ENCODE measurements around the gene PON3. TPM values are rescaled to one million over a fixed set of nuclear protein-coding genes. Genes with fewer than 3 reads are reported as not detected.

The PON3 gene
- total RNA-seq, 1 donor from 2014 or later, result not detected

DNA sequence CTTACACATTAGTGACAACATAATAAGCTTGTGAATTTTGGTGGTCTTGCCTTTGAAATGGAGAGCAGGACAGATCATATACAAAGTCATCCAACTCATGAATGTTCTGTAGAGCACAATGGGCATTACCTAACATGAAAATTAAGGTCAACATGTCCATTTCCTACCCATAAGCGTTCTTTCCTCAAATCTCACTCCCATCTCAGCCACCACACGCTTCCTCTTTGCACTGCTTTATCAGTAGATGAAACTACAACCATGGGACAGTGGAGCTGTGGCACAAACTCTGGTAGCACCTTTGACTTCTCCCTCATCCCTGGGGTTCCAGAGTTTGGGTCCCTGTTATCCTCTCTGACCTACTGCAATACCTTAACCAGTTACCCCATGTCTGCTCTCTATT, 36.4 kb upstream of the PON3 start:
- Mint-ChIP-seq H3K27ac (ENCODE audit: unreplicated experiment) (no peak overlapping the region), H3K36me3 (ENCODE audit: unreplicated experiment) (peaks cover 12% of the 10 kb centered on the region), H3K4me1 (ENCODE audit: unreplicated experiment) (peaks cover 44% of the 10 kb centered on the region), H3K27me3 (ENCODE audit: unreplicated experiment) (no peaks in the 10 kb centered on the region), H3K9me3 (ENCODE audit: unreplicated experiment) (no peaks in the 10 kb centered on the region), H3K4me3 (ENCODE audit: unreplicated experiment) (no peak overlapping the region)
- no peak for DNase-seq (ENCODE audit: extremely low spot score, unreplicated experiment)
- TF ChIP-seq, protein P1, sequence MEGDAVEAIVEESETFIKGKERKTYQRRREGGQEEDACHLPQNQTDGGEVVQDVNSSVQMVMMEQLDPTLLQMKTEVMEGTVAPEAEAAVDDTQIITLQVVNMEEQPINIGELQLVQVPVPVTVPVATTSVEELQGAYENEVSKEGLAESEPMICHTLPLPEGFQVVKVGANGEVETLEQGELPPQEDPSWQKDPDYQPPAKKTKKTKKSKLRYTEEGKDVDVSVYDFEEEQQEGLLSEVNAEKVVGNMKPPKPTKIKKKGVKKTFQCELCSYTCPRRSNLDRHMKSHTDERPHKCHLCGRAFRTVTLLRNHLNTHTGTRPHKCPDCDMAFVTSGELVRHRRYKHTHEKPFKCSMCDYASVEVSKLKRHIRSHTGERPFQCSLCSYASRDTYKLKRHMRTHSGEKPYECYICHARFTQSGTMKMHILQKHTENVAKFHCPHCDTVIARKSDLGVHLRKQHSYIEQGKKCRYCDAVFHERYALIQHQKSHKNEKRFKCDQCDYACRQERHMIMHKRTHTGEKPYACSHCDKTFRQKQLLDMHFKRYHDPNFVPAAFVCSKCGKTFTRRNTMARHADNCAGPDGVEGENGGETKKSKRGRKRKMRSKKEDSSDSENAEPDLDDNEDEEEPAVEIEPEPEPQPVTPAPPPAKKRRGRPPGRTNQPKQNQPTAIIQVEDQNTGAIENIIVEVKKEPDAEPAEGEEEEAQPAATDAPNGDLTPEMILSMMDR (IDR thresholded peaks at IDR 0.05), result no peak

DNA sequence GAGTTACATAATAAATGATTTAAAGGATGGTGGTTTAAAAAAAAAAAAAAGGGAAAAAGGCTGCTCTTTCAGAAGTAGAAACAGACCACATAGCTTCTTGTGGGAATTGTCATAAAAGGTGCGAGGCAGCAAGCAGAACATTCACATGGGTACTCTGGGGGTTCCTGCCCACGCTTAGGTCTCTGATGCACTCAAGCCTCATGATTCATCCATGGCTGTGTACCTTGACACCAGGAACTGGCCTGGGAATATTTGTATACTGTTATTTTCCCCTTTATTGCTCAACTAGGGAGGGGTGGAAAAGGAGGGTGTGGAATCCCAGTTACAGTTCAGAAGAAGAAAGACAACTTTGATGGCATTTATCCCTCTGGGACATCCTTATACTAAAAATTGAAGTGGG, 34.7 kb upstream of the PON3 start:
- Mint-ChIP-seq H3K4me1 (ENCODE audit: unreplicated experiment) (peaks cover 32% of the 10 kb centered on the region), H3K4me3 (ENCODE audit: unreplicated experiment) (no peak overlapping the region), H3K27me3 (ENCODE audit: unreplicated experiment) (no peaks in the 10 kb centered on the region), H3K36me3 (ENCODE audit: unreplicated experiment) (peaks cover 12% of the 10 kb centered on the region), H3K9me3 (ENCODE audit: unreplicated experiment) (no peaks in the 10 kb centered on the region), H3K27ac (ENCODE audit: unreplicated experiment) (no peak overlapping the region)
- TF ChIP-seq, protein P1 (IDR thresholded peaks at IDR 0.05), result no peak
- DNase-seq (ENCODE audit: extremely low spot score, unreplicated experiment), result no peak

DNA sequence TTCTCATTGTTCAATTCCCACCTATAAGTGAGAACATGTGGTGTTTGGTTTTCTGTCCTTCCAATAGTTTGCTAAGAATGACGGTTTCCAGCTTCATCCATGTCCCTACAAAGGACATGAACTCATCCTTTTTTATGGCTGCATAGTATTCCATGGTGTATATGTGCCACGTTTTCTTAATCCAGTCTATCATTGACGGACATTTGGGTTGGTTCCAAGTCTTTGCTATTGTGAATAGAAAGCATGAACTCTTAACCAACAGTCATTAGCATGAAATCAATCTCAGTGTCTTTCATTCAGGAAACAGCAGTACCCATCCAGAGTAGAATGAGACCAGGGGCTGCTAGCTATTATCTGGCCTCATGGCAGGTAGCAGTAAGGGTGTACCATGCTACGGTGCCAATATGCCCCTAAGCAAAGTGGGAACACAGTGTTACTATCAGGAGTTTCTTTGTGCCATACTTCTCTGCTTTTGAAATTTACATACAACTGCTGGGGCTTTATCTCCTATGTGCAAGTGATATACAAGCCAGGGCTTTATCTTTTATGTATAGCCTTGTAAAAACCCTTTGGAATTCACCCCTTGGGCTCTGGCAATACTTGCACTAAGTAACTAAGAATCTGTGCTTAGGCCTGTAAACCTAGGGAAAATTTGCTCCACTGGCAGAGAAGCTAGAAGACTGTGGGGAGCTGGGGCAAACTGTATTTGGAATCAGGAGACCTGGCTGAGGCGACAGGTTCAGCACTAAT, 33.2 kb upstream of the PON3 start:
- TF ChIP-seq, protein P1 (IDR thresholded peaks at IDR 0.05), result no peak
- H3K9me3 Mint-ChIP-seq (ENCODE audit: unreplicated experiment), result no peaks in the 10 kb centered on the region
- DNase-seq (ENCODE audit: extremely low spot score, unreplicated experiment), result no peak

DNA sequence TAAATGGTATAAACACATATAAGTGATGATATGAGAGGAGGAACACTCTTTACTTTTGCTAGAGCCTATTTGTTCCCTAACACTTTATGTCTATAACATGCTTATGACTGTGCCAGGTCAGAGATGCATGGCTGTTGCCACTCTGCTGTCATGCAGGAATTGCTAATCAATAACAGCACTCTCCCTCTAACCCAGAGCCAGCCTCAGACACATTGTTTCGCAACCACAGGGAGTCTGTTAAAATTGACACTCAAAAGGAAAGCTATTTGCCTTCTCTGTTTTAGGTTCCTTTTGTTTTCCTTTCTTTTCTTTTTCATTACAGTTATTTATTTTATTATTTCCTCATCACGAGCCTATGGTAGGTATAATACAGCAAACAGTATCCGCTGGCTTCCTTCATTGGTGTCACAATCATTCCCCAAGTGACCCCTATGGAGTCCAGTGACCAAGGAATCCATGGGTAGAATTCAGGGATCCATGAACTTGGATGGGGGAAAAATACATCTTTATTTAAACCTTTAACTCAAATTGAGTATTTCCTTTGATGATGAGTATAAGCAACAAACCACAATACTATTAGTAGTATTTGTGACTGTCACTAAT, 31.8 kb upstream of the PON3 start:
- Mint-ChIP-seq H3K27ac (ENCODE audit: unreplicated experiment) (no peak overlapping the region), H3K4me3 (ENCODE audit: unreplicated experiment) (no peak overlapping the region), H3K27me3 (ENCODE audit: unreplicated experiment) (no peaks in the 10 kb centered on the region), H3K9me3 (ENCODE audit: unreplicated experiment) (no peaks in the 10 kb centered on the region), H3K36me3 (ENCODE audit: unreplicated experiment) (peaks cover 25% of the 10 kb centered on the region), H3K4me1 (ENCODE audit: unreplicated experiment) (peaks cover 16% of the 10 kb centered on the region)
- DNase-seq (ENCODE audit: extremely low spot score, unreplicated experiment), result no peak
- TF ChIP-seq, protein P1 (IDR thresholded peaks at IDR 0.05), result no peak

More for the DNA sequence above, 33.2 kb upstream of the PON3 start:
- H3K4me3 Mint-ChIP-seq (ENCODE audit: unreplicated experiment), result no peak overlapping the region
- no peaks in the 10 kb centered on the region for H3K27me3 Mint-ChIP-seq (ENCODE audit: unreplicated experiment)
- H3K36me3 Mint-ChIP-seq (ENCODE audit: unreplicated experiment), result peaks cover 13% of the 10 kb centered on the region
- peaks cover 27% of the 10 kb centered on the region for H3K4me1 Mint-ChIP-seq (ENCODE audit: unreplicated experiment)
- H3K27ac Mint-ChIP-seq (ENCODE audit: unreplicated experiment), result no peak overlapping the region

DNA sequence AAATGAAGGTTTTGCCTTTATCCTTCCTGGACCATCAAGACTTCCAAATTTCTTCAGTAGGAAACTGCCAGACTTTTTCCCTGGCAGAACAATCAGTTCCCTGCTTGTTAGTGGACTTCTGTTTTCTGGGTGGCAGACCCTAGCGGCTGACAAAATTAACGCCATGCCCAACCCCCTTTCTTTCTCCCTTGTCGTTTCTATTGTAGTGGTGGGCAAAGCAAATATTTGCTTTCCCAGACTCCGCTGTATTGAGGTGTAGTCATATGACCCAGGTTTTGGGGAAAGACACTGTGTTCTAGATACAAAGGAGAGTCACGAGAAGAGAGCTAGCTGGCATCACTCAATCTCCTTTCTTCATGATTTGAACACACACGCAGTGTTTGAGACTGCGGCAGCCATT, 31.0 kb upstream of the PON3 start:
- H3K9me3 Mint-ChIP-seq (ENCODE audit: unreplicated experiment), result no peaks in the 10 kb centered on the region
- H3K4me3 Mint-ChIP-seq (ENCODE audit: unreplicated experiment), result no peak overlapping the region
- TF ChIP-seq, protein P1 (IDR thresholded peaks at IDR 0.05), result no peak
- H3K36me3 Mint-ChIP-seq (ENCODE audit: unreplicated experiment), result peaks cover 20% of the 10 kb centered on the region
- H3K27me3 Mint-ChIP-seq (ENCODE audit: unreplicated experiment), result no peaks in the 10 kb centered on the region
- peaks cover 11% of the 10 kb centered on the region for H3K4me1 Mint-ChIP-seq (ENCODE audit: unreplicated experiment)
- H3K27ac Mint-ChIP-seq (ENCODE audit: unreplicated experiment), result no peak overlapping the region
- DNase-seq (ENCODE audit: extremely low spot score, unreplicated experiment), result no peak
